Breast epithelium (tissue), 4 donors: ENCODE measurements around the gene CMTM4. TPM values are rescaled to one million over a fixed set of nuclear protein-coding genes. Genes with fewer than 3 reads are reported as not detected.

Experiments
- DNase-seq, 2 donors: peaks; one replicate each; pipeline ENCODE4 v3.0.0-alpha.2; 2019; ENCODE audit warnings: low spot score in 2 of 2
- H3K27ac ChIP-seq, 2 donors: fragments of 200-600 bp; sonication (generic) in 1 of 2; one replicate each; pipeline ENCODE4 v1.5.1; 2016 to 2019; ENCODE audit warnings: mild to moderate bottlenecking in 1 of 2
- H3K27me3 ChIP-seq, 2 donors: fragments of 200-600 bp; sonication (generic) in 1 of 2; one replicate each; pipeline versions ENCODE4 v1.5.1 to v1.6.0; 2017 to 2019; ENCODE audit warnings: control low read depth in 1 of 2, mild to moderate bottlenecking in 1 of 2
- H3K36me3 ChIP-seq: fragments of 200-600 bp; one replicate; pipeline ENCODE4 v1.5.1; 2019
- H3K4me1 ChIP-seq, 2 donors: fragments of 200-600 bp; sonication (generic); one replicate each; pipeline ENCODE4 v1.5.1; 2016 to 2019; ENCODE audit warnings: control low read depth in 1 of 2
- H3K4me3 ChIP-seq, 3 donors: fragments of 200-600 bp; sonication (generic); 1 replicate in 2 of 3; 2 replicates in 1 of 3; pipeline ENCODE4 v1.5.1; 2016 to 2019; ENCODE audit warnings: mild to moderate bottlenecking in 3 of 3, moderate library complexity in 2 of 3
- H3K9me3 ChIP-seq, 2 donors: fragments of 200-600 bp; sonication (generic) in 1 of 2; one replicate each; pipeline ENCODE4 v1.5.1; 2016 to 2019; ENCODE audit warnings: control low read depth in 1 of 2
- CTCF ChIP-seq, 3 donors: fragments of 450-650 bp; IDR thresholded peaks; one replicate each; pipeline ENCODE4 v1.5.1; 2016 to 2017; ENCODE audit warnings: antibody characterized with exemption in 3 of 3, mild to moderate bottlenecking in 3 of 3, moderate library complexity in 3 of 3
- POLR2A ChIP-seq: fragments of 450-650 bp; IDR thresholded peaks from one replicate; pipeline ENCODE4 v1.6.1; 2016; ENCODE audit warnings: antibody characterized with exemption, mild to moderate bottlenecking, moderate library complexity
- POLR2AphosphoS5 ChIP-seq, 3 donors: sonication (generic); formaldehyde crosslinking; IDR thresholded peaks; one replicate each; pipeline ENCODE4 v1.6.1; 2017; ENCODE audit warnings: antibody characterized with exemption in 3 of 3
- intact Hi-C: fragments of 100-400 bp; cut with DNase I; formaldehyde crosslinking; loops from one replicate; pipeline ENCODE4 v1.15.1; 2023; ENCODE audit warnings: low total_unique reads
- total RNA-seq, 3 donors: library from RNA; depleted of rRNA; stranded (reverse); fragments of >200 nt; gene quantifications; one replicate each; pipeline ENCODE4 v1.1.0, GENCODE V29; 2016

CMTM4 gene
- total RNA-seq, 3 donors from 2014 or later = 12.5 to 35.4 (median 33.7) TPM

GRCh38 chr16:66618588-66619375, 77.8 kb downstream of the CMTM4 start:
- DNase-seq = no peak
- Histone ChIP-seq H3K4me3 (no peak overlapping the region), H3K4me1 (peaks cover 0 to 4% of the 10 kb centered on the region in 2 donors), H3K9me3 (no peaks in the 10 kb centered on the region), H3K27ac (peak overlapping the region; percentile 76 to 78), H3K36me3 (no peaks in the 10 kb centered on the region), H3K27me3 (no peaks in the 10 kb centered on the region)
- no peak for TF ChIP-seq POLR2AphosphoS5 (IDR thresholded peaks at IDR 0.05)
- no peak for TF ChIP-seq POLR2A
- TF ChIP-seq CTCF (IDR thresholded peaks at IDR 0.05) = no peak
- intact Hi-C loops = no loop called here

GRCh38 chr16:66617728-66618127, 78.8 kb downstream of the CMTM4 start:
- peaks cover 1% of the 10 kb centered on the region for H3K36me3 ChIP-seq
- TF ChIP-seq POLR2AphosphoS5 (IDR thresholded peaks at IDR 0.05) = peak in 1 of 3 donors; percentile 48
- no peak for TF ChIP-seq CTCF (IDR thresholded peaks at IDR 0.05)
- DNase-seq = peak in 1 of 2 donors; percentile 79
- H3K4me3 ChIP-seq = no peak overlapping the region
- H3K9me3 ChIP-seq = no peaks in the 10 kb centered on the region
- intact Hi-C loops = no loop called here
- H3K4me1 ChIP-seq = peaks cover 0 to 4% of the 10 kb centered on the region in 2 donors
- H3K27me3 ChIP-seq = no peaks in the 10 kb centered on the region
- H3K27ac ChIP-seq = peak overlapping the region; percentile 76 to 78

- Histone ChIP-seq H3K9me3 (no peaks in the 10 kb centered on the region), H3K27ac (no peak overlapping the region), H3K27me3 (no peaks in the 10 kb centered on the region), H3K4me3 (no peak overlapping the region), H3K36me3 (peaks cover 6% of the 10 kb centered on the region), H3K4me1 (peaks cover 0 to 4% of the 10 kb centered on the region in 2 donors)
- no peak for DNase-seq
- no peak for TF ChIP-seq CTCF (IDR thresholded peaks at IDR 0.05)
- no peak for TF ChIP-seq POLR2AphosphoS5 (IDR thresholded peaks at IDR 0.05)
- TF ChIP-seq POLR2A = no peak
- intact Hi-C loops = no loop called here
These were observed 79.5 kb downstream of the CMTM4 start for GRCh38 chr16:66617010-66617434.

- intact Hi-C loops = no loop called here
- no peak overlapping the region for H3K27ac ChIP-seq
These were observed 80.0 kb downstream of the CMTM4 start for GRCh38 chr16:66616592-66616991.

More at GRCh38 chr16:66616592-66616991, 80.0 kb downstream of the CMTM4 start:
- Histone ChIP-seq H3K27me3 (no peaks in the 10 kb centered on the region), H3K4me1 (peaks cover 0 to 4% of the 10 kb centered on the region in 2 donors), H3K9me3 (no peaks in the 10 kb centered on the region), H3K4me3 (no peak overlapping the region), H3K36me3 (peaks cover 6% of the 10 kb centered on the region)
- no peak for DNase-seq
- no peak for TF ChIP-seq CTCF (IDR thresholded peaks at IDR 0.05)
- no peak for TF ChIP-seq POLR2A
- no peak for TF ChIP-seq POLR2AphosphoS5 (IDR thresholded peaks at IDR 0.05)
